Measurements from ENCODE around the gene KIRREL3.

KIRREL3 gene

GRCh38 chr11:126874276-126874675, 126.3 kb downstream of the KIRREL3 start:
- TF ChIP-seq GATA2 (IDR thresholded peaks at IDR 0.05; ENCODE audit: low read depth, low read length), result no peak
- no peak for TF ChIP-seq GATA3 (IDR thresholded peaks at IDR 0.05; ENCODE audit: low read depth, low read length)

GRCh38 chr11:126871792-126872191, 128.8 kb downstream of the KIRREL3 start:
- TF ChIP-seq GATA2 (IDR thresholded peaks at IDR 0.05; ENCODE audit: low read depth, low read length) (no peak), GATA3 (IDR thresholded peaks at IDR 0.05; ENCODE audit: low read depth, low read length) (no peak)

- TF ChIP-seq GATA2 (IDR thresholded peaks at IDR 0.05; ENCODE audit: low read depth, low read length), result no peak
- TF ChIP-seq GATA3 (IDR thresholded peaks at IDR 0.05; ENCODE audit: low read depth, low read length), result no peak
Measured at GRCh38 chr11:126870021-126870420, 130.5 kb downstream of the KIRREL3 start.

- TF ChIP-seq GATA3 (IDR thresholded peaks at IDR 0.05; ENCODE audit: low read depth, low read length) (no peak), GATA2 (IDR thresholded peaks at IDR 0.05; ENCODE audit: low read depth, low read length) (no peak)
Measured at GRCh38 chr11:126868741-126869140, 131.8 kb downstream of the KIRREL3 start.

- TF ChIP-seq GATA2 (IDR thresholded peaks at IDR 0.05; ENCODE audit: low read depth, low read length), result no peak
Measured at GRCh38 chr11:126864934-126865333, 135.6 kb downstream of the KIRREL3 start.

- no peak for TF ChIP-seq GATA3 (IDR thresholded peaks at IDR 0.05; ENCODE audit: low read depth, low read length)
- TF ChIP-seq GATA2 (IDR thresholded peaks at IDR 0.05; ENCODE audit: low read depth, low read length), result no peak
Measured at GRCh38 chr11:126863294-126863997, 137.1 kb downstream of the KIRREL3 start.

- TF ChIP-seq GATA2 (IDR thresholded peaks at IDR 0.05; ENCODE audit: low read depth, low read length), result no peak
- TF ChIP-seq GATA3 (IDR thresholded peaks at IDR 0.05; ENCODE audit: low read depth, low read length), result no peak
Measured at GRCh38 chr11:126862664-126863243, 137.8 kb downstream of the KIRREL3 start.

GRCh38 chr11:126861796-126862459, 138.6 kb downstream of the KIRREL3 start:
- no peak for TF ChIP-seq GATA2 (IDR thresholded peaks at IDR 0.05; ENCODE audit: low read depth, low read length)
- TF ChIP-seq GATA3 (IDR thresholded peaks at IDR 0.05; ENCODE audit: low read depth, low read length), result no peak

- TF ChIP-seq GATA2 (IDR thresholded peaks at IDR 0.05; ENCODE audit: low read depth, low read length), result peak; percentile 84
- peak; percentile 79 for TF ChIP-seq GATA3 (IDR thresholded peaks at IDR 0.05; ENCODE audit: low read depth, low read length)
Measured at GRCh38 chr11:126857860-126858808, 142.4 kb downstream of the KIRREL3 start.

- TF ChIP-seq GATA3 (IDR thresholded peaks at IDR 0.05; ENCODE audit: low read depth, low read length) (no peak), GATA2 (IDR thresholded peaks at IDR 0.05; ENCODE audit: low read depth, low read length) (no peak)
Measured at GRCh38 chr11:126855536-126855935, 145.0 kb downstream of the KIRREL3 start.

- no peak for TF ChIP-seq GATA2 (IDR thresholded peaks at IDR 0.05; ENCODE audit: low read depth, low read length)
- TF ChIP-seq GATA3 (IDR thresholded peaks at IDR 0.05; ENCODE audit: low read depth, low read length), result no peak
Measured at GRCh38 chr11:126853732-126854131, 146.8 kb downstream of the KIRREL3 start.

GRCh38 chr11:126844789-126845188, 155.8 kb downstream of the KIRREL3 start:
- TF ChIP-seq GATA3 (IDR thresholded peaks at IDR 0.05; ENCODE audit: low read depth, low read length), result no peak
- TF ChIP-seq GATA2 (IDR thresholded peaks at IDR 0.05; ENCODE audit: low read depth, low read length), result no peak

GRCh38 chr11:126843096-126843495, 157.5 kb downstream of the KIRREL3 start:
- TF ChIP-seq GATA3 (IDR thresholded peaks at IDR 0.05; ENCODE audit: low read depth, low read length), result no peak
- no peak for TF ChIP-seq GATA2 (IDR thresholded peaks at IDR 0.05; ENCODE audit: low read depth, low read length)

- TF ChIP-seq GATA3 (IDR thresholded peaks at IDR 0.05; ENCODE audit: low read depth, low read length) (no peak), GATA2 (IDR thresholded peaks at IDR 0.05; ENCODE audit: low read depth, low read length) (no peak)
Measured at GRCh38 chr11:126841999-126842398, 158.6 kb downstream of the KIRREL3 start.
